DND-41 (cell line): ENCODE results near the gene HOXA9.

Source experiments
- ATAC-seq: fragments of 200-7000 bp; cut with Tn5 transposase; 3 replicates; pipeline ENCODE4 v1.9.1; 2021; ENCODE audit warnings: low read depth; ENCODE audit not compliant: insufficient read depth
- DNase-seq: peaks from one replicate; pipeline ENCODE4 v3.0.0-alpha.2; 2020
- H2AFZ ChIP-seq: 2 replicates; pipeline ENCODE4 v1.6.0; 2012; ENCODE audit warnings: low read depth, low read length
- H3K27ac ChIP-seq: 2 replicates; pipeline ENCODE4 v1.5.1; 2012; ENCODE audit warnings: low read length, inconsistent platforms
- H3K27me3 ChIP-seq: fragments of 200-600 bp; sonication (generic); 2 replicates; pipeline ENCODE4 v1.6.0; 2012; ENCODE audit warnings: low read length, mild to moderate bottlenecking, inconsistent platforms; ENCODE audit not compliant: insufficient read depth, poor library complexity
- H3K36me3 ChIP-seq: 2 replicates; pipeline ENCODE4 v1.5.1; 2012; ENCODE audit warnings: low read length, inconsistent platforms; ENCODE audit not compliant: insufficient read depth
- H3K4me1 ChIP-seq: 2 replicates; pipeline ENCODE4 v1.5.1; 2012; ENCODE audit warnings: mild to moderate bottlenecking, low read length; ENCODE audit not compliant: insufficient read depth
- H3K4me2 ChIP-seq: 2 replicates; pipeline ENCODE4 v1.6.0; 2012; ENCODE audit warnings: mild to moderate bottlenecking, moderate library complexity, low read length, inconsistent platforms; ENCODE audit not compliant: insufficient read depth
- H3K4me3 ChIP-seq, 2 experiments: fragments of 200-600 bp in 1 of 2; shearing (Covaris generic) in 1 of 2; 2 replicates each; pipeline ENCODE4 v1.5.1; 2012 to 2016; ENCODE audit warnings: inconsistent platforms in 2 of 2, low read length in 2 of 2, mild to moderate bottlenecking in 2 of 2, low read depth in 1 of 2, moderate library complexity in 1 of 2
- H3K79me2 ChIP-seq: 2 replicates; pipeline ENCODE4 v1.6.0; 2012; ENCODE audit warnings: low read length, inconsistent platforms; ENCODE audit not compliant: insufficient read depth
- H3K9ac ChIP-seq: 2 replicates; pipeline ENCODE4 v1.6.0; 2012; ENCODE audit warnings: low read depth, mild to moderate bottlenecking, inconsistent platforms, low read length, moderate library complexity
- H3K9me3 ChIP-seq: 2 replicates; pipeline ENCODE4 v1.5.1; 2012; ENCODE audit warnings: low read length, moderate library complexity, mild to moderate bottlenecking, inconsistent platforms; ENCODE audit not compliant: insufficient read depth, severe bottlenecking
- H4K20me1 ChIP-seq: 2 replicates; pipeline ENCODE4 v1.6.0; 2012; ENCODE audit warnings: low read length; ENCODE audit not compliant: insufficient read depth
- EZH2 ChIP-seq: IDR thresholded peaks from 3 replicates; pipeline ENCODE4 v1.6.1; 2012; ENCODE audit warnings: borderline replicate concordance, low read depth, mild to moderate bottlenecking, moderate library complexity, low read length, inconsistent platforms; ENCODE audit not compliant: severe bottlenecking
- TF ChIP-seq, protein P1 (sequence below): IDR thresholded peaks from 2 replicates; pipeline ENCODE4 v1.5.1; 2012; ENCODE audit warnings: borderline replicate concordance, low read length, moderate library complexity, mild to moderate bottlenecking; ENCODE audit not compliant: poor library complexity, severe bottlenecking; ENCODE audit errors: extremely low read depth

Gene HOXA9

DNA sequence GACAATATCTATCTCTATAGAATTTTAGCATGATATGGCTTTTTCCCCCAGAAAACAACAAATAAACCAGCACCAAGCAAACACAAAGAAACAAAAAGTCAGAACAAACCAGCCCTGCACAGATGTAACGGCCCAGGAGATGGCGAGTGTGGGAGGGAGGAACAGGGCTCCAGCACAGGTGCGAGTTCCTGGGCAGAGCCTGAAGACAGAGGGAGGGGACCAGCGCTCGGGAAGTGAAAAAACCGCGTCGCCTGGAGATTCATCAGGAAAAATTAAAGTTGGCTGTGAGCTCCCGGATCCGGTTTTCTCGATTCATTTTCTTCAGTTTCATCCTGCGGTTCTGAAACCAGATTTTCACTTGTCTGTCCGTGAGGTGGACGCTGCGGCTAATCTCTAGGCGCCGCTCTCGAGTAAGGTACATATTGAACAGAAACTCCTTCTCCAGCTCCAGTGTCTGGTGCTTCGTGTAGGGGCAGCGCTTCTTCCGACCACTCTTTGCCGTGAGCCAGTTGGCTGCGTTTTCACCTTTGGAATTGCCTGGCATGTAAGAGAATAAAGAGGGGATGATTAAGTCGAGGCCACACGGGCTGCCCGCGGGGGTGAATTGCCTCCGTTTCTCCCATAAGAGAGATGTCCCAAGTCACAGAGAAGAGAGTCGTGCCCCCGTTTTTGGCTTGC lies 6.4 kb upstream of the HOXA9 start:
- Histone ChIP-seq H3K27me3 (peaks cover 7% of the 10 kb centered on the region), H4K20me1 (no peaks in the 10 kb centered on the region), H3K79me2 (no peaks in the 10 kb centered on the region), H3K36me3 (no peaks in the 10 kb centered on the region), H3K9me3 (no peaks in the 10 kb centered on the region), H3K4me2 (no peak overlapping the region), H3K4me3 (no peak overlapping the region), H2AFZ (no peak overlapping the region), H3K9ac (no peak overlapping the region), H3K27ac (no peak overlapping the region), H3K4me1 (no peaks in the 10 kb centered on the region)
- no peak for DNase-seq
- ATAC-seq, result 0 out of 3 replicates have a peak, but pooled peaks have one; percentile 37
- TF ChIP-seq, protein P1, sequence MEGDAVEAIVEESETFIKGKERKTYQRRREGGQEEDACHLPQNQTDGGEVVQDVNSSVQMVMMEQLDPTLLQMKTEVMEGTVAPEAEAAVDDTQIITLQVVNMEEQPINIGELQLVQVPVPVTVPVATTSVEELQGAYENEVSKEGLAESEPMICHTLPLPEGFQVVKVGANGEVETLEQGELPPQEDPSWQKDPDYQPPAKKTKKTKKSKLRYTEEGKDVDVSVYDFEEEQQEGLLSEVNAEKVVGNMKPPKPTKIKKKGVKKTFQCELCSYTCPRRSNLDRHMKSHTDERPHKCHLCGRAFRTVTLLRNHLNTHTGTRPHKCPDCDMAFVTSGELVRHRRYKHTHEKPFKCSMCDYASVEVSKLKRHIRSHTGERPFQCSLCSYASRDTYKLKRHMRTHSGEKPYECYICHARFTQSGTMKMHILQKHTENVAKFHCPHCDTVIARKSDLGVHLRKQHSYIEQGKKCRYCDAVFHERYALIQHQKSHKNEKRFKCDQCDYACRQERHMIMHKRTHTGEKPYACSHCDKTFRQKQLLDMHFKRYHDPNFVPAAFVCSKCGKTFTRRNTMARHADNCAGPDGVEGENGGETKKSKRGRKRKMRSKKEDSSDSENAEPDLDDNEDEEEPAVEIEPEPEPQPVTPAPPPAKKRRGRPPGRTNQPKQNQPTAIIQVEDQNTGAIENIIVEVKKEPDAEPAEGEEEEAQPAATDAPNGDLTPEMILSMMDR, result peak; percentile 5
- no peak for TF ChIP-seq EZH2

DNA sequence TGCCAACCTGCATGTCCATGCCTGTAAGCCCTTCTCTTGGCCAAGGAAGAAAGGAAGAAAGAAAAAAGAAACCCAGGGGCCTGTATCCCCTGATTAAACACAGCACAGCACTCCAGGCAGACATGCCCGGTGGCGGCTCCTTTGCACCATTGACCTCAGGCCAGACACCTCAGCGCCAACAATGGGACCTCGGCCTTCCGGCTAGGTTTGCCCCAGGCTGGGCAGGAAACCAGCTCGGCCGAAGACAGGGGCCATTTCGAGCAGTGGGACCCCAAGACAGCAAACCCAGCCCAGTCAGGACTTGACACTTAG lies 5.9 kb upstream of the HOXA9 start:
- no peaks in the 10 kb centered on the region for H4K20me1 ChIP-seq
- H3K27ac ChIP-seq, result no peak overlapping the region
- no peak overlapping the region for H3K4me3 ChIP-seq
- H3K79me2 ChIP-seq, result no peaks in the 10 kb centered on the region
- DNase-seq (no peak), ATAC-seq (no peak)
- H2AFZ ChIP-seq, result no peak overlapping the region
- H3K4me1 ChIP-seq, result no peaks in the 10 kb centered on the region
- no peaks in the 10 kb centered on the region for H3K36me3 ChIP-seq
- peaks cover 7% of the 10 kb centered on the region for H3K27me3 ChIP-seq
- no peak overlapping the region for H3K9ac ChIP-seq
- H3K4me2 ChIP-seq, result no peak overlapping the region
- TF ChIP-seq EZH2, result no peak
- no peaks in the 10 kb centered on the region for H3K9me3 ChIP-seq

DNA sequence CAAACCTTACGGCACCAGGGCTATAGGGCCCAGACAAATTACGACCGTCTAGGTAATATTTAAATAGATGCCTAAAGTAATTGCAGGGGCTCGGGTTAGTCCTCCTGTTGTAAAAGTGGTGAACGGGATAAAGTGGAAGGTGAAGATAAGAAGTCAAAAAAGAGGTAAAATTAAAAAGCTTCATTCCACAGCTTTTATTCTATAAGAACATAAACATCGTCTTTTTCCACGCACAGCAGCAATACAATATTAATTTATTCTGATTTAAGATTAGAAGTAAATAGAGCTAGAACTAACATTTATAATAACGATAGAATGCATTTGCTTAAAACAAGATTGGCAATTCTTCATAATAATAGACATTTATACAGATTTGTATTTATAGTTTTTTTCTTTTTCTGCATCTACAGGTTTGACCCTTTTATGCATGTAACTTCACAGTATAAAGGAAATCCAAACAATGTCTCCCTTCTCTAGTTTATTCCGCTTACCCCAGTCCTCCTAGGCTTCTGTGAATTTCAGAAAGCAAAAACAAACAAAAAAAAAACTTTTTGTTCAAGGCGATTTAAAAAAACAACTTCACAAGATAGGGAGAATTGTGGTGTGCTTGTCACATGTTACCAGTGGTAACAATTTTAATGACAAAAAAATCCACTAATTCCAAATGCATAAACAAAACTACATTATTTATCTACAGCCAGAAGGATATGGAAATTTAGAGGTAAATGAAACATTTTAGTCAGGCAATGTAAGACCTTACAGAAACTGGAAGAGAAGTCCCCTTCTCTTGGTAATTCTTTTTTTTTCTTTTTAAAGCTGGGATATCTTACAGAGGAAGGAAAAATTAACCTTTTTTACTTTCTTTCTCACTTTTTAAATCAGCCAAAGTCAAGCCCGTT lies 5.3 kb upstream of the HOXA9 start:
- H2AFZ ChIP-seq, result no peak overlapping the region
- peaks cover 7% of the 10 kb centered on the region for H3K27me3 ChIP-seq
- no peaks in the 10 kb centered on the region for H3K79me2 ChIP-seq
- no peaks in the 10 kb centered on the region for H3K36me3 ChIP-seq
- ATAC-seq, result no peak
- TF ChIP-seq, protein P1, result no peak
- no peak overlapping the region for H3K9ac ChIP-seq
- no peak overlapping the region for H3K4me3 ChIP-seq
- H3K4me1 ChIP-seq, result no peaks in the 10 kb centered on the region
- no peaks in the 10 kb centered on the region for H3K9me3 ChIP-seq
- no peak overlapping the region for H3K4me2 ChIP-seq
- no peaks in the 10 kb centered on the region for H4K20me1 ChIP-seq
- no peak overlapping the region for H3K27ac ChIP-seq
- DNase-seq, result no peak
